Activated T-cell treated with anti-CD3 and anti-CD28 coated beads, Interleukin-2, amount 50 U/mL, for 72 hours (primary cell): Measurements from ENCODE around the gene B3GNT4. TPM values are rescaled to one million over a fixed set of nuclear protein-coding genes. Genes with fewer than 3 reads are reported as not detected.
"Not testable (repeated sequence)": the region's sequence is repeated elsewhere in the genome, so short reads cannot be mapped to it uniquely, and the experiment has no call there.

Experiments
- ATAC-seq, 2 donors: fragments of 150-1000 bp; cut with Tn5 transposase; replicated peaks in 1 of 2; 2 replicates each; pipeline ENCODE4 v1.10.0; 2021; ENCODE audit warnings: moderate library complexity in 2 of 2, mild to moderate bottlenecking in 1 of 2
- DNase-seq, 2 donors: peaks; one replicate each; pipeline ENCODE4 v3.0.0; 2021 to 2022; ENCODE audit warnings: mixed read lengths in 1 of 2
- H3K27ac Mint-ChIP-seq: one replicate; pipeline ENCODE4 v1.8.0; 2022; ENCODE audit warnings: mild to moderate bottlenecking, moderate library complexity, mixed read lengths
- H3K27me3 Mint-ChIP-seq: one replicate; pipeline ENCODE4 v1.8.0; 2022; ENCODE audit warnings: low read depth, mixed read lengths
- H3K36me3 Mint-ChIP-seq, 2 donors: one replicate each; pipeline ENCODE4 v1.8.0; 2022; ENCODE audit warnings: mixed read lengths in 2 of 2, mild to moderate bottlenecking in 1 of 2; ENCODE audit not compliant: insufficient read depth in 2 of 2
- H3K4me1 Mint-ChIP-seq: one replicate; pipeline ENCODE4 v1.8.0; 2022; ENCODE audit warnings: low read depth, mixed read lengths
- H3K4me3 Mint-ChIP-seq, 2 donors: one replicate each; pipeline ENCODE4 v1.8.0; 2022; ENCODE audit warnings: mild to moderate bottlenecking in 2 of 2, mixed read lengths in 2 of 2, moderate library complexity in 2 of 2
- H3K9me3 Mint-ChIP-seq, 2 donors: one replicate each; pipeline ENCODE4 v1.8.0; 2022; ENCODE audit warnings: mixed read lengths in 2 of 2
- total RNA-seq, 2 donors: library from RNA; stranded (reverse); gene quantifications; one replicate each; pipeline ENCODE4 v1.2.3, GENCODE V29; 2022

The B3GNT4 gene
- total RNA-seq, 2 donors from 2014 or later, result 0.55 to 1.1 TPM

DNA sequence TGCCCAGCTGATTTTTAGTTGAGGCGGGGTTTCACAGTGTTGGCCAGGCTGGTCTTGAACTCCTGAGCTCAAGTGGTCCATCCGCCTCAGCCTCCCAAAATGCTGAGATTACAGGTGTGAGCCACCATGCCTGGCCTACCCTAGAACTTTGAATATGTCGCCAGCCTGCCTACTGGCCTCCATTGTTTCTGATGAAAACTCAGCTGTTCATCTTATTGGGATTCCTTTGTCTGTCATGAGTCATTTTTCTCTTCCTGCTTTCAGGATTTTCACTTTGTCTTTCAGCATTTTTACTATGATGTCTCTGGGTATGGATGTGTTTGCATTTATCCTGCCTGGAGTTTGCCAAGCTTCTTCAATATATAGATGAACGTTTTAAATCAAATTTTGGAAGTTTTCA, 8.1 kb upstream of the B3GNT4 start:
- peaks cover 0 to 3% of the 10 kb centered on the region in 2 donors for H3K36me3 Mint-ChIP-seq
- peaks cover 12% of the 10 kb centered on the region for H3K4me1 Mint-ChIP-seq
- no peak overlapping the region for H3K27ac Mint-ChIP-seq
- H3K4me3 Mint-ChIP-seq, result no peak overlapping the region
- H3K27me3 Mint-ChIP-seq, result peaks cover 11% of the 10 kb centered on the region
- peaks cover 0 to 1% of the 10 kb centered on the region in 2 donors for H3K9me3 Mint-ChIP-seq
- no peak for DNase-seq
- no peak for ATAC-seq

GRCh38 chr12:122197612-122197966, 5.9 kb upstream of the B3GNT4 start:
- peaks cover 12% of the 10 kb centered on the region for H3K4me1 Mint-ChIP-seq
- peaks cover 0 to 3% of the 10 kb centered on the region in 2 donors for H3K36me3 Mint-ChIP-seq
- H3K4me3 Mint-ChIP-seq, result peak overlapping the region; percentile 4 to 48
- H3K27me3 Mint-ChIP-seq, result peaks cover 19% of the 10 kb centered on the region
- DNase-seq (no peak), ATAC-seq (peak; percentile 24 to 69)
- peaks cover 0 to 1% of the 10 kb centered on the region in 2 donors for H3K9me3 Mint-ChIP-seq
- no peak overlapping the region for H3K27ac Mint-ChIP-seq

DNA sequence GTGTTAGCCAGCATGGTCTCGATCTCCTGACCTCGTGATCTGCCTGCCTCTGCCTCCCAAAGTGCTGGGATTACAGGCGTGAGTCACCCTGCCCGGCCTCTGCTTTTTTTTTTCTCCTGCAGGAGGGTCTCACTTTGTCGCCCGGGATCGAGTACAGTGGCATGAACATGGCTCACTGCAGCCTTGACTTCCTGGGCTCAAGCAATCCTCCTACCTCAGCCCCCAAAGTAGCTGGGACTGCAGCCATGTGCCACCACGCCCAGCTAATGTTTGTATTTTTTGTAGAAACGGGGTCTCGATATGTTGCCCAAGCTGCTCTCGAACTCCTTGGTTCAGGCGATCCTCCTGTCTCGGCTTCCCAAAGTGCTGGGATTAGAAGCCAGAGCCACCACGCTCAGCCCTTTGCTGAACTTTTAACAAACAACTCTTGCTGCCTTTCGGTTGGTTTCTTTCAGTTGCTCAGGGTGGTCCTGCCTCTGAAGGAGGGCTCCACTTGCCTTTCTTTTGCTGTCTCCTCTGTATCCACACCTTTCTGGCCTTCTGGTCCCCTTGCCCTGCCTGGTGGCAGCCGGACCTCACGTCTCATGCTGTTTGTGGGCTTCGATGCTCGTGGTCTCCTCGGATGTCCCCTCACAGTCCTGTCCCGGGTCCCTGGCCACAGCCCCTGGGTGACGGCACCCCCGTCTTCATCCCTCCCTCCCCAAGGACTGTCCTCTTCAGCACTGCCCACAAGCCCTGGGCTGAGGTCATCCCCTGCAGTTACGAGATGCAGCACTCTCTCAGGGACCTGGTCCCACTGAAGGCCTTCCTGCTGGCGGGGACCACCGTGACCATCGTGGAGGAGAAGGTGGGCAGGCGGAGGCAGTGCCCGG, 3.8 kb upstream of the B3GNT4 start:
- no peak overlapping the region for H3K4me3 Mint-ChIP-seq
- H3K4me1 Mint-ChIP-seq, result peaks cover 20% of the 10 kb centered on the region
- ATAC-seq, result no peak
- H3K36me3 Mint-ChIP-seq, result peaks cover 0 to 3% of the 10 kb centered on the region in 2 donors
- DNase-seq, result no peak
- H3K9me3 Mint-ChIP-seq, result peaks cover 0 to 1% of the 10 kb centered on the region in 2 donors
- no peak overlapping the region for H3K27ac Mint-ChIP-seq
- H3K27me3 Mint-ChIP-seq, result peaks cover 30% of the 10 kb centered on the region

DNA sequence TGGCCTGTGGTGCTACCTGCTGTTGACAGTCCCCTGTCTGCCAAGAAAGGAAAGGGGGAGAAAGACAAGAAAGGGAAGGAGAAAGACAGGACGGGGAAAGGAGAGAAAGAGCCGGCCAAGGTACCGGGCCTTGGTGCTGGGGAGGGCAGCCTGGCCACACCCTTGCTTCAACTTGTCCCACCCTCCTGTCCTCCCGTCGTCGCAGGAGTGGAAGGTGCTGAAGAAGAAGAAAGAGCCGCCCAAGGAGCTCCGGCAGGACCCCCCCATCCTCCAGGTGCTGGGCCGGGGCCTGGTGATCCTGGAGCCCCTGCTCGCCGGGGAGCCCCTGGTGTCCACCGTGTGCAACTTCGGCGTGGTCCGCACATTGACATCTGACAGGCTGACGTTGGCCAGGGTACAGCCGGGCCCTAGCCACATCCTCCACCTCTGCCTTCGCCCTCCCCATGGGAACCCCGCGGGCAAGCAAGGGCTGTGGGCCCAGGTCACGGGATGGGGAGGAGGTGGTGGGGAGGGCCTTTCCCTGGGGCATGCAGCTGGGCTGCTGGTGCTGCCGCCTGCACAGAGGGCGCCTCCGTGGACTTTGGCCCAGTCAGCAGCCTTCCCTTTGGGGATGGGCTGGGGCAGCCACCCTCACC, 2.9 kb upstream of the B3GNT4 start:
- no peaks in the 10 kb centered on the region for H3K9me3 Mint-ChIP-seq
- no peak for ATAC-seq
- peaks cover 0 to 1% of the 10 kb centered on the region in 2 donors for H3K36me3 Mint-ChIP-seq
- H3K27me3 Mint-ChIP-seq, result peaks cover 36% of the 10 kb centered on the region
- H3K4me3 Mint-ChIP-seq, result no peak overlapping the region
- H3K27ac Mint-ChIP-seq, result no peak overlapping the region
- peaks cover 20% of the 10 kb centered on the region for H3K4me1 Mint-ChIP-seq
- no peak for DNase-seq

DNA sequence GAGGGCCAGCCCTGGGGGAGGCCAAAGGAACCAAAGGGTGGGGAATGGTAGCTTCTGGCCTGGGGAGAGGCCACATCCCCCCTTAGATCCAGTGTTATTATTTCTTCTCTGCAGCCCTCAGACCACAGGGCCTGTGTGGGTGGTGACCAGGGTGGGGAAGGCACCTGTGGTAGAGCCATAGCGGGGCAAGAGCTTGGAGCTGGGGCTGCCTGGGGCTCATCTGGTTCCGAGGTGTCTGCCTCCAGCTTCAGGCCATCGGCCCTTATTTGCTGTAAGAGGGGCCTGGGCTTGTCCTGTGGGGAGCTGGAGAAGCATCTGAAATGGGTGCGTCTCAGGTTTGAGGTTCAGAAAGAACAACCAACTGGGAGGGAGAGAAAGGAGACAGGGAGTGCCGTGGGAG, 2.1 kb upstream of the B3GNT4 start:
- H3K4me1 Mint-ChIP-seq, result peaks cover 20% of the 10 kb centered on the region
- no peak for DNase-seq

DNA sequence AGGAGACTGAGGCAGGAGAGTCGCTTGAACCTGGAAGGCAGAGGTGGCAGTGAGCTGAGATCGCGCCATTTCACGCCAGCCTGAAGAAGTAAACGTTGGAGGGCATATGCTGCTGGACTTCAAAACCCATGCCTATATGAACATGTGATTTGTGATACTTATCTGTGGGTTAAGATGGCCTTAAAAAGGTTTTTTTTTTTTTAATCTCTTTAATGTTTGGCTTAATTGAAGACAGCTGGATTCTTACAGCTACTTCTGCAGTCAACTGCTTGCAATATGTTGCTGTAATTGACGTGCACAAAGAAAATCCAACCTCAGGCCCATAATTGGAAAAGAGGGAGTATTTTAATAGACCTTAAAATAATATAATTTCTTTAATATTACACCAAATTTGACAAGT, 1.5 kb upstream of the B3GNT4 start:
- Mint-ChIP-seq H3K27ac (no peak overlapping the region), H3K4me3 (no peak overlapping the region), H3K36me3 (no peaks in the 10 kb centered on the region), H3K9me3 (no peaks in the 10 kb centered on the region), H3K4me1 (peaks cover 20% of the 10 kb centered on the region), H3K27me3 (peaks cover 36% of the 10 kb centered on the region)
- ATAC-seq (no peak), DNase-seq (no peak)

More for the DNA sequence above, 2.1 kb upstream of the B3GNT4 start:
- no peak for ATAC-seq
- Mint-ChIP-seq H3K9me3 (no peaks in the 10 kb centered on the region), H3K4me3 (no peak overlapping the region), H3K27ac (no peak overlapping the region), H3K27me3 (peaks cover 36% of the 10 kb centered on the region), H3K36me3 (no peaks in the 10 kb centered on the region)

- H3K4me3 Mint-ChIP-seq, result peak overlapping the region; percentile 89 to 94
- not testable (repeated sequence) for DNase-seq, ATAC-seq, H3K9me3 Mint-ChIP-seq, H3K27ac Mint-ChIP-seq, H3K36me3 Mint-ChIP-seq
- H3K27me3 Mint-ChIP-seq, result peaks cover 36% of the 10 kb centered on the region
- peaks cover 15% of the 10 kb centered on the region for H3K4me1 Mint-ChIP-seq
These were observed 698 bp upstream of the B3GNT4 start for GRCh38 chr12:122202811-122203210.

DNA sequence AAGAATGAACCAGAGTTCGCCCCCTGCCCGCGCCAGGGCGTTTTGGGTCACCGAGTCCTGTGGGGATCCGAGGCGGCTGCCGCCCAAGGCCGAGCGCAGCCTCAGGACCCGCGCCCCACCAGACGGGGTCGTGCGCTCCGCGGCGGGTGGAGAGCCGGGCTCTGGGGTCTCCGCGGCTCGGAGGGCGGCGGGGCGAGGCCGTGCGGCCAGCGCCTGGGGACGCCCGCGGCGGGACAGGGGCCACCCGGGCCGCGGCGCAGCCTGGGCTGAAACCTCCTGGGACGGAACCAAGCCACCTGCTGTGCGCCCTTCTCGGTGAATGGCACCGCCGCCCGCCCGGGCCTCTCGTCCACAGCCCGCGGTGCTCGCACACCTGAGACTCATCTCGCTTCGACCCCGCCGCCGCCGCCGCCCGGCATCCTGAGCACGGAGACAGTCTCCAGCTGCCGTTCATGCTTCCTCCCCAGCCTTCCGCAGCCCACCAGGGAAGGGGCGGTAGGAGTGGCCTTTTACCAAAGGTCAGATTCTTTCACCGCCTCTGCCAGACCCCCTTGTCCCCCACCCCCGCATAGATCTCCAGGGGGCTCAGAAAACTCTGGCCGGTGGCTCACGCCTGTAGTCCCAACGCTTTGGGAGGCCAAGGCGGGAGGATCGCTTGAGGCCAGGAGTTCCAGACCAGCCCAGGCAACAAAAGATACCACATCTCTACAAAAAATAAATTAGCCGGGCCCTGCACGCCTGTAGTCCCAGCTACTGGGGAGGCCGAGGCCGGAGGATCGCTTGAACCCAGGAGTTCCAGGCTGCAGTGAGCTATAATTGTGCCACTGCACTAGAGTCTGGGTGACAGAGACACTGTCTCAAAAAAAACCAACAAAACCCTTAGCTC, 901 bp downstream of the B3GNT4 start:
- Mint-ChIP-seq H3K9me3 (no peaks in the 10 kb centered on the region), H3K4me1 (peaks cover 9% of the 10 kb centered on the region), H3K4me3 (peak overlapping the region; percentile 58 to 68), H3K36me3 (peaks cover 0 to 4% of the 10 kb centered on the region in 2 donors), H3K27ac (no peak overlapping the region), H3K27me3 (peaks cover 36% of the 10 kb centered on the region)
- DNase-seq (peak; percentile 28 to 34), ATAC-seq (peak; percentile 23 to 27)

- Mint-ChIP-seq H3K27me3 (peaks cover 27% of the 10 kb centered on the region), H3K4me3 (peak overlapping the region; percentile 58 to 68), H3K27ac (no peak overlapping the region), H3K36me3 (peaks cover 0 to 4% of the 10 kb centered on the region in 2 donors), H3K4me1 (peaks cover 9% of the 10 kb centered on the region), H3K9me3 (no peaks in the 10 kb centered on the region)
- no peak for ATAC-seq
- no peak for DNase-seq
These were observed 1.8 kb downstream of the B3GNT4 start for GRCh38 chr12:122205053-122205925.

DNA sequence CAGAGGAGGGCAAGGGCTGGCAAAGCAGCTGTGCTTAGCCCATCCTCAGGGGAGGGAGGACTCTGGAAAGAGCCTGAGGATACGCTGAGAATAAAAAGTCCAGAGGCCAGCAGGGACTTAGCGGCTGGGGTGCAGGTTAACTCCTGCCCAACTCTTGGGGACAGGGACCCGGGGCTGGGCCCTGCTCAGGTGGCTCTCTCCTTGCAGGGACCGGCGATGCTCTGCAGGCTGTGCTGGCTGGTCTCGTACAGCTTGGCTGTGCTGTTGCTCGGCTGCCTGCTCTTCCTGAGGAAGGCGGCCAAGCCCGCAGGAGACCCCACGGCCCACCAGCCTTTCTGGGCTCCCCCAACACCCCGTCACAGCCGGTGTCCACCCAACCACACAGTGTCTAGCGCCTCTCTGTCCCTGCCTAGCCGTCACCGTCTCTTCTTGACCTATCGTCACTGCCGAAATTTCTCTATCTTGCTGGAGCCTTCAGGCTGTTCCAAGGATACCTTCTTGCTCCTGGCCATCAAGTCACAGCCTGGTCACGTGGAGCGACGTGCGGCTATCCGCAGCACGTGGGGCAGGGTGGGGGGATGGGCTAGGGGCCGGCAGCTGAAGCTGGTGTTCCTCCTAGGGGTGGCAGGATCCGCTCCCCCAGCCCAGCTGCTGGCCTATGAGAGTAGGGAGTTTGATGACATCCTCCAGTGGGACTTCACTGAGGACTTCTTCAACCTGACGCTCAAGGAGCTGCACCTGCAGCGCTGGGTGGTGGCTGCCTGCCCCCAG, 2.8 kb downstream of the B3GNT4 start:
- H3K4me3 Mint-ChIP-seq, result no peak overlapping the region
- no peak for ATAC-seq
- H3K27ac Mint-ChIP-seq, result no peak overlapping the region
- peaks cover 9% of the 10 kb centered on the region for H3K4me1 Mint-ChIP-seq
- DNase-seq, result no peak
- H3K36me3 Mint-ChIP-seq, result peaks cover 0 to 7% of the 10 kb centered on the region in 2 donors
- peaks cover 25% of the 10 kb centered on the region for H3K27me3 Mint-ChIP-seq
- H3K9me3 Mint-ChIP-seq, result no peaks in the 10 kb centered on the region

- no peak for ATAC-seq
- no peak overlapping the region for H3K27ac Mint-ChIP-seq
These were observed 3.5 kb downstream of the B3GNT4 start for GRCh38 chr12:122206976-122207375.

More at GRCh38 chr12:122206976-122207375, 3.5 kb downstream of the B3GNT4 start:
- no peak overlapping the region for H3K4me3 Mint-ChIP-seq
- H3K9me3 Mint-ChIP-seq, result no peaks in the 10 kb centered on the region
- peaks cover 19% of the 10 kb centered on the region for H3K27me3 Mint-ChIP-seq
- peaks cover 0 to 8% of the 10 kb centered on the region in 2 donors for H3K36me3 Mint-ChIP-seq
- peaks cover 9% of the 10 kb centered on the region for H3K4me1 Mint-ChIP-seq
- DNase-seq, result no peak
